ENCODE data around the gene ZFAND6.

DNA sequence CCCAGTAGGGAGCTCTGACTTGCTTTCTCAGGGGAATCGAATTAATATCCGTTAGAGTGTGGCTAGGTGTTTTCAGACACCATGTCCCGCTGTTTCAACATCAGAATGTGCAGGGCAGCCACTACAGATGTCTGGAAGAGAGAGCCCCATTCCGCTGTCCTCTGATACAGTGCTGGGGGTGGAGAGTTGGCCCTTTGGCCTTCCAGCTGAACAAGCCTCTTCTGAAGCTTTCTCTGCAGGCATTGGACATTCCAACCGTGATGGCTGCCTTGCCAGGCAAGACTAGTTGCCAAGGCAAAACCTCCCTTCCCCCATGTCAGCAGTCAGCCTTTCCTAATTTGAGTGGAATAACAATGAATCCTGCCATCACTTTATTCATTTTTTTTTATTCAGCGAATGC is 94.9 kb downstream of the ZFAND6 start:
- TF ChIP-seq FOXA1 (IDR thresholded peaks at IDR 0.05) (no peak), SUZ12 (IDR thresholded peaks at IDR 0.05) (no peak), SP1 (IDR thresholded peaks at IDR 0.05) (no peak)

All from HEK293T (cell line).